ENCODE data around the gene NUDT3.
"Not testable (repeated sequence)": the region's sequence is repeated elsewhere in the genome, so short reads cannot be mapped to it uniquely, and the experiment has no call there.

Gene NUDT3

GRCh38 chr6:34393191-34393965, 909 bp upstream of the NUDT3 start:
- DNase-seq (ENCODE audit: low read depth), result no peak

- DNase-seq (ENCODE audit: low read depth), result peak; percentile 40
Observed at GRCh38 chr6:34391786-34392496, 528 bp downstream of the NUDT3 start.

GRCh38 chr6:34391473-34391785, 1.0 kb downstream of the NUDT3 start:
- DNase-seq (ENCODE audit: low read depth), result no peak

- DNase-seq (ENCODE audit: low read depth), result no peak
Observed at GRCh38 chr6:34390531-34391472, 1.7 kb downstream of the NUDT3 start.

GRCh38 chr6:34389034-34389433, 3.4 kb downstream of the NUDT3 start:
- DNase-seq (ENCODE audit: low read depth), result no peak

GRCh38 chr6:34388421-34388820, 4.0 kb downstream of the NUDT3 start:
- DNase-seq (ENCODE audit: low read depth), result no peak

GRCh38 chr6:34386316-34387137, 5.9 kb downstream of the NUDT3 start:
- no peak for DNase-seq (ENCODE audit: low read depth)

GRCh38 chr6:34385793-34386195, 6.7 kb downstream of the NUDT3 start:
- no peak for DNase-seq (ENCODE audit: low read depth)

- no peak for DNase-seq (ENCODE audit: low read depth)
Observed at GRCh38 chr6:34384321-34385153, 7.9 kb downstream of the NUDT3 start.

- no peak for DNase-seq (ENCODE audit: low read depth)
Observed at GRCh38 chr6:34383656-34384320, 8.7 kb downstream of the NUDT3 start.

- no peak for DNase-seq (ENCODE audit: low read depth)
Observed at GRCh38 chr6:34383161-34383631, 9.3 kb downstream of the NUDT3 start.

GRCh38 chr6:34381081-34381480, 11.4 kb downstream of the NUDT3 start:
- DNase-seq (ENCODE audit: low read depth), result no peak

- DNase-seq (ENCODE audit: low read depth), result no peak
Observed at GRCh38 chr6:34378470-34378869, 14.0 kb downstream of the NUDT3 start.

GRCh38 chr6:34377984-34378383, 14.5 kb downstream of the NUDT3 start:
- no peak for DNase-seq (ENCODE audit: low read depth)

- DNase-seq (ENCODE audit: low read depth), result not testable (repeated sequence)
Observed at GRCh38 chr6:34377571-34377970, 14.9 kb downstream of the NUDT3 start.

GRCh38 chr6:34375833-34376232, 16.6 kb downstream of the NUDT3 start:
- no peak for DNase-seq (ENCODE audit: low read depth)

- DNase-seq (ENCODE audit: low read depth), result no peak
Observed at GRCh38 chr6:34374508-34374907, 18.0 kb downstream of the NUDT3 start.

- DNase-seq (ENCODE audit: low read depth), result no peak
Observed at GRCh38 chr6:34374069-34374468, 18.4 kb downstream of the NUDT3 start.

GRCh38 chr6:34373511-34373910, 19.0 kb downstream of the NUDT3 start:
- no peak for DNase-seq (ENCODE audit: low read depth)

- not testable (repeated sequence) for DNase-seq (ENCODE audit: low read depth)
Observed at GRCh38 chr6:34371865-34372264, 20.6 kb downstream of the NUDT3 start.
